Measurements from ENCODE around the gene SNORC. TPM values are rescaled to one million over a fixed set of nuclear protein-coding genes. Genes with fewer than 3 reads are reported as not detected.
"Not testable (repeated sequence)": the region's sequence is repeated elsewhere in the genome, so short reads cannot be mapped to it uniquely, and the experiment has no call there.

The SNORC gene
- total and polyA plus RNA-seq, 5 experiments from 2014 or later: 4.0 to 4.7 TPM; not detected in 3

- Mint-ChIP-seq H3K4me1 (peaks cover 0 to under 1% (median 0%) of the 10 kb centered on the region in 4 donors), H3K9me3 (no peaks in the 10 kb centered on the region), H3K27me3 (peaks cover 2 to 18% (median 9%) of the 10 kb centered on the region in 5 donors), H3K4me3 (no peak overlapping the region), H3K27ac (peak overlapping the region in 1 of 10 donors; percentile 59), H3K36me3 (no peaks in the 10 kb centered on the region)
- DNase-seq: no peak
- ATAC-seq: no peak
- POLR2A ChIA-PET: no interaction called here
Measured at GRCh38 chr2:232896111-232896510, 26.0 kb downstream of the SNORC start.

DNA sequence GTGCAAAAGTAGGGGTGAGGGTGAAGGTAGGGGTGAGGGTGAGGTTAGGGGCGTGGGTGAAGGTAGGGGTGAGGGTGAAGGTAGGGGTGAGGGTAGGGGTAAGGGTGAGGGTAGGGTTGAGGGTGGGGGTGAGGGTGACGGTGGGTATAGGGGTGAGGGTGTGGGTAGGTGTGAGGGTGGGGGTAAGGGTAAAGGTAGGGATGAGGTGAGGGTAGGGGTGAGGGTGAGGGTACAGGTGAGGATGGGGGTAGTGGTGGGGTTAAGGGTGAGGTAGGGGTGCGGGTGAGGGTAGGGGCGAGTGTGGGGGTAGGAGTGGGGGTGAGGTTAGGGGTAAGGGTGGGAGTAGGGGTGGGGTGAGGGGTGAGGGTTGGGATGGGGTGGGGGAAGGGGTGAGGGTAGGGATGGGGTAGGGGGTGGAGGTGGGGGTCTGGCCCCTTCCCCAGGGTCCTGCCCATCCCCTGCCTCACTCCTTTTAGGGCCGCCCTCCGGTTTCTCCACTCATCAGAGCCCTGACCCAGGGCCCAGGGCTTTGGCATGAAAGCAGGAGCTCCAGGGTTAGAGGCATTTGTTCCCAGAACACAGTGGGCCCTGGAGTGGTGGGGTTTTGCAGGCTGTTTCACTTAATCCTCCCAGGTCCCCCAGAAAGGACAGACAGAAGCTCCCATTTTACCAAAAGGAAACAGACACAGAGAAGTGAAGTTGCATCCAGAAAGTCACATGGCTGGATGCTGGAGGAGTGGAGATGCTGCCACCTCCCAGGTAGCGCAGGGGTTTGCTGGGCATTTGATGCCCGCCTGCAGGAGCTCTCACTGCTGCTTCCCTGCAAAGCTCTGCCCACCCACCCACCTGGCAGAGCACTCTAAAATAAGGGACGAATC lies 26.9 kb downstream of the SNORC start:
- POLR2A ChIA-PET: no interaction called here
- H3K4me3 Mint-ChIP-seq: no peak overlapping the region
- H3K36me3 Mint-ChIP-seq: no peaks in the 10 kb centered on the region
- ATAC-seq (no peak), DNase-seq (no peak)
- no peak overlapping the region for H3K27ac Mint-ChIP-seq
- H3K4me1 Mint-ChIP-seq: no peaks in the 10 kb centered on the region
- H3K27me3 Mint-ChIP-seq: peaks cover 0 to 11% (median 7%) of the 10 kb centered on the region in 5 donors
- H3K9me3 Mint-ChIP-seq: no peaks in the 10 kb centered on the region

DNA sequence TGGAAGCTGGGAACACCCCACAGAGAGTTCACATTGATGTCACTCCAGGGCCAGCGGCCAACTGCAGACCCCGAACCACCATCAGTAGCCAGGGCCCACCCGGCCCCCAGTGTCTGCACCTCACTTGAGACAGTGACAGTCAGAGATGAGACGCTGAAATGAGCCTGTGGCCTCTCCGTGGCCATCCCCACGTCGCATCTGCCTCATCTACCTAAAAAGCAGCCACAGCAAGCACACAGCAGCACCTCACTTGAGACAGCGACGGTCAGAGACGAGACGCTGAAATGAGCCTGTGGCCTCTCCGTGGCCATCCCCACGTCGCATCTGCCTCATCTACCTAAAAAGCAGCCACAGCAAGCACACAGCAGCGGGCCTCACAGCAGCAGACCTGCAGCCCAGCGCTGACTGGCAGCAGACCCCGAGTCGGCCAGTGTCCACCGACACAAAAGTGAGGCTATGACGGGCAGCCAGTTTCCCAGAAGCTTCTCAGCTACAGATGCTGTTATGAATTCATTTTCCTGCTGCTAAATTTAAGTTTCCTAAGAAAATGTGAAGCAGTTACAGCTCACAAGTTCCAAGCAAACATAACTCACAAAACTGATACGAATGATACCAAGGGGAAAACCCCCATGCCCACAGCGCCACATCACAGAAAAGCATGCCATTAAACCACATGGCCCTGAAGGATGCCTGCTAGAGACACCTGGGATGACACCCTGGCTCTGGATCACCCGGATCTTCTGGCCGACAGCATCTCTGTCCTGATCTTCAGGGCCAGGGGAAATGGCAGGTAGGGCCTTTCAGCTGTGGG lies 27.7 kb downstream of the SNORC start:
- no peaks in the 10 kb centered on the region for H3K9me3 Mint-ChIP-seq
- H3K27me3 Mint-ChIP-seq: peaks cover 0 to 8% (median 1%) of the 10 kb centered on the region in 5 donors
- ATAC-seq: no peak
- no peaks in the 10 kb centered on the region for H3K4me1 Mint-ChIP-seq
- DNase-seq: no peak
- POLR2A ChIA-PET: no interaction called here
- no peak overlapping the region for H3K4me3 Mint-ChIP-seq
- no peaks in the 10 kb centered on the region for H3K36me3 Mint-ChIP-seq
- no peak overlapping the region for H3K27ac Mint-ChIP-seq

DNA sequence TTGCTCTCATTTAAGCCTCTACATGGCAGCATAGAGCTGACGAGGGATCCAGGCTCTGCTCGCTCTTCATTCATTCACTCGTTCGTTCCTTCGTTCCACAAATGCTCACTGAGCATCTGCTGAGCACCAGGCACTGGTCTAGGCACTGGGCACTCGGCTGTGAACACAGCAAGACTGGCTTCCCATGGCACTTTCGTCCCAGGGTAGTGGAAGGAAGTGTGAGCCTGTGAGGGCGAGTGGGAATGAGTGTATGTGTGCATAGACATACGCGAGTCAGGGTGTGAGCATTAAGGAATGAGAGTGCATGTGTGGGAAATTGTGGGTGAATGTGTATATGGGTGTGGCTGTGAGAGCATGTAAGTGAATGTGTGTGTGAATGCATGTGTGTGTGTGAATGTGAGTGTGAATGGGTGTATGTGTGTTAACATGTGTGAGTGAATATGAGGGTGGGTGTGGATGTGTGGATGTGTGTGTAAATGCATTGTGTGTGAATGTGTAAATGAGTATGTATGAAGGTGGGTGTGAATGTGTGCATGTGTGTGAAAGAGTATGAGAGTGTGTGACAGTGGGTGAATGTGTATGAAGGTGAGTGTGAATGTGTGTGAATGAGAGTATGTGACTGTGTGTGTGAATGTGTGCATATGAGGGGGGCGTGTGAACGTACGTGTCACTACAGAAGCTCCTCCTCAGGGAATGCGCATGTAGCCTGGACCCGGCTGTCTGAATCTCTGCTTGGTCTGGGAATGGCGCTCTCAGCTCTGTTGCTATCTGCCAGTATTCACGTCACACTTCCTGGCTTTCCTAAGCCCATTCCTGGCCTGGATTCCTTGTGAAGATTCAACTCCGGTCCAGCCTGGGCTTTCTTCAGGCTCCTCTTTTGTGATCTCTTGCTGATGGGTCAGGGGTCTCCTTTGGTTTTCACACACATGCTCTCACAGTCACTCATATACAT lies 28.8 kb downstream of the SNORC start:
- peaks cover 0 to 6% (median 0%) of the 10 kb centered on the region in 5 donors for H3K27me3 Mint-ChIP-seq
- no peak for ATAC-seq
- POLR2A ChIA-PET: interaction anchor here (0.6 kb wide), 1 partner anchor 399 kb away, joined by 8 read pairs; no protein-coding TSS in a partner anchor

DNA sequence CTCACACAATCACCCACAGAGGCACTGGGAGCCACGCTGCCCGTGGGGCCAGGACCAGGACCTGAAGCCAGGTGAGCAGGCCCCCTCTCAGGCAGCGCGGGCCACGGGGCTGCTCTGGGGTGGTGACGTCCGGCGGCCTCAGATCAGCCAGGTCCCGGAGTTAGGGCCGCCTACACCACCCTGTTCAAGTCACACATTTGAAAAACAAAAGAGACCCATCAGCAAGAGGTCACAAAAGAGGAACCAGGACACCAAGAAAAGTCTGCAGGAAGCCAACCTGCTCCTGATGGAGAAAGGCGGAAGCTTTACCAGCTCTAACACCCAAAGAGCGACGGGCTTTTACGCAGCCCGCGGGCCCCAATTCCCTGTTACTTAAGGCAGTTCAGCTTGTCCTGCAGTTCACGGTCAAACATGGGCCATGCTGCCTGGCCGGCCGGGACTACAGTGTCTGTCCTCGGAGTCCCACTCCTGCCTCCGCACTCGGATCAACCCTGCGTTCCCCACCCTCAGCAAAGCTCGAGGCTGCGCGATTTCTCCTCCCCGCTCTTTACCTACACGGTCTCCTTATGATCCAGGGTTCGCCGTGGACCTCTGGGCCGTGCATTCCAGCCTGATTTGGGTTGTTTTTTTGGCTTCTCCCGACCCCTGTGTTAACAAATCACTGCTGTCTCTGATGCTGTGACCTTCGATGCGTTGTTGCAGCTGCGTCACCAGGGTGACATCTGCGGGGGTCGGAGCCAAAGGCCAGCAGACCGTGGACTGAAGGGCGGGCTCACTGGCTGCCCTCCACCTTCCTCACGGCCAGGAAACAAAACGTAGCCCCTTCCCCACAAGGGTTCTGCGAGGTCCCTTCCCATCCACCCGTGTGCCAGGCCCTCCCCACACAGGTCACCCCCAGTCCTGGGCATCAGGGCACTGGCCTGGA lies 31.0 kb downstream of the SNORC start:
- H3K4me3 Mint-ChIP-seq: no peak overlapping the region
- H3K4me1 Mint-ChIP-seq: no peaks in the 10 kb centered on the region
- no peaks in the 10 kb centered on the region for H3K9me3 Mint-ChIP-seq
- no peaks in the 10 kb centered on the region for H3K36me3 Mint-ChIP-seq
- H3K27ac Mint-ChIP-seq: no peak overlapping the region
- no peak for DNase-seq
- POLR2A ChIA-PET: no interaction called here
- ATAC-seq: no peak
- H3K27me3 Mint-ChIP-seq: peaks cover 0 to 3% (median 0%) of the 10 kb centered on the region in 5 donors

More for the DNA sequence above, 28.8 kb downstream of the SNORC start:
- no peak for DNase-seq
- H3K9me3 Mint-ChIP-seq: no peaks in the 10 kb centered on the region
- no peaks in the 10 kb centered on the region for H3K4me1 Mint-ChIP-seq
- no peak overlapping the region for H3K4me3 Mint-ChIP-seq
- no peaks in the 10 kb centered on the region for H3K36me3 Mint-ChIP-seq
- H3K27ac Mint-ChIP-seq: no peak overlapping the region

- Mint-ChIP-seq H3K27me3 (peaks cover 0 to 3% (median 0%) of the 10 kb centered on the region in 5 donors), H3K9me3 (no peaks in the 10 kb centered on the region), H3K4me3 (no peak overlapping the region), H3K27ac (no peak overlapping the region), H3K4me1 (no peaks in the 10 kb centered on the region), H3K36me3 (no peaks in the 10 kb centered on the region)
- POLR2A ChIA-PET: no interaction called here
- DNase-seq: no peak
- no peak for ATAC-seq
Measured at GRCh38 chr2:232901736-232902578, 31.9 kb downstream of the SNORC start.

- ATAC-seq (no peak), DNase-seq (no peak)
- POLR2A ChIA-PET: no interaction called here
- Mint-ChIP-seq H3K36me3 (no peaks in the 10 kb centered on the region), H3K4me1 (no peaks in the 10 kb centered on the region), H3K27ac (no peak overlapping the region), H3K4me3 (no peak overlapping the region), H3K9me3 (no peaks in the 10 kb centered on the region), H3K27me3 (peaks cover 0 to 3% (median 1%) of the 10 kb centered on the region in 5 donors)
Measured at GRCh38 chr2:232903989-232904388, 33.9 kb downstream of the SNORC start.

GRCh38 chr2:232906867-232907717 lies 37.0 kb downstream of the SNORC start:
- DNase-seq, ATAC-seq, H3K4me1 Mint-ChIP-seq, POLR2A ChIA-PET, H3K4me3 Mint-ChIP-seq, H3K27ac Mint-ChIP-seq: not testable (repeated sequence)
- peaks cover 6 to 17% (median 11%) of the 10 kb centered on the region in 5 donors for H3K27me3 Mint-ChIP-seq
- peaks cover 0 to 15% (median 10%) of the 10 kb centered on the region in 3 donors for H3K36me3 Mint-ChIP-seq
- H3K9me3 Mint-ChIP-seq: peaks cover 8 to 18% (median 14%) of the 10 kb centered on the region in 9 donors

DNA sequence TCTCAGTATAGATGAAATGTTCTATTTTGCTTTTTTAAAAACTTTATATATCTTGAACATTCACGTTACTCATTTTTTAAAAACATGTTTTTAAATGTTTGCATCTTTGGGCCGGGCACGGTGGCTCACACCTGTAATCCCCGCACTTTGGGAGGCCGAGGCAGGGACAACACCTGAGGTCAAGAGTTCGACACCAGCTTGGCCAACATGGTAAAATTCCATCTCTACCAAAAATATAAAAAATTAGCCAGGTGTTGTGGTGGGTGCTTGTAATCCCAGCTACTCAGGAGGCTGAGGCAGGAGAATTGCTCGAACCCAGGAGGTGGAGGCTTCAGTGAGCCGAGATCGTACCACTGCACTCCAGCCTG lies 37.6 kb downstream of the SNORC start:
- peaks cover 10 to 24% (median 20%) of the 10 kb centered on the region in 9 donors for H3K9me3 Mint-ChIP-seq
- POLR2A ChIA-PET, ATAC-seq: not testable (repeated sequence)

GRCh38 chr2:232908695-232909094 lies 38.6 kb downstream of the SNORC start:
- no peaks in the 10 kb centered on the region for H3K4me1 Mint-ChIP-seq
- H3K27ac Mint-ChIP-seq: no peak overlapping the region
- no peak overlapping the region for H3K4me3 Mint-ChIP-seq
- POLR2A ChIA-PET: no interaction called here
- peaks cover 6 to 32% (median 10%) of the 10 kb centered on the region in 5 donors for H3K27me3 Mint-ChIP-seq
- H3K9me3 Mint-ChIP-seq: peaks cover 10 to 30% (median 20%) of the 10 kb centered on the region in 9 donors
- ATAC-seq: no peak
- peaks cover 0 to 28% (median 10%) of the 10 kb centered on the region in 3 donors for H3K36me3 Mint-ChIP-seq
- no peak for DNase-seq

More for the DNA sequence above, 37.6 kb downstream of the SNORC start:
- peaks cover 6 to 22% (median 9%) of the 10 kb centered on the region in 5 donors for H3K27me3 Mint-ChIP-seq
- peaks cover 0 to 21% (median 10%) of the 10 kb centered on the region in 3 donors for H3K36me3 Mint-ChIP-seq
- not testable (repeated sequence) for H3K27ac Mint-ChIP-seq, H3K4me1 Mint-ChIP-seq, H3K4me3 Mint-ChIP-seq, DNase-seq
